Stimulated activated CD4-positive, alpha-beta T cell treated with anti-CD3 and anti-CD28 coated beads, Interleukin-4, amount 100 ng/mL, for 1 hour (primary cell): ENCODE measurements around the gene IL4R.
"Not testable (repeated sequence)": the region's sequence is repeated elsewhere in the genome, so short reads cannot be mapped to it uniquely, and the experiment has no call there.

Source experiments
- DNase-seq: peaks from one replicate; pipeline ENCODE4 v3.0.0-alpha.2; 2020

IL4R gene

DNA sequence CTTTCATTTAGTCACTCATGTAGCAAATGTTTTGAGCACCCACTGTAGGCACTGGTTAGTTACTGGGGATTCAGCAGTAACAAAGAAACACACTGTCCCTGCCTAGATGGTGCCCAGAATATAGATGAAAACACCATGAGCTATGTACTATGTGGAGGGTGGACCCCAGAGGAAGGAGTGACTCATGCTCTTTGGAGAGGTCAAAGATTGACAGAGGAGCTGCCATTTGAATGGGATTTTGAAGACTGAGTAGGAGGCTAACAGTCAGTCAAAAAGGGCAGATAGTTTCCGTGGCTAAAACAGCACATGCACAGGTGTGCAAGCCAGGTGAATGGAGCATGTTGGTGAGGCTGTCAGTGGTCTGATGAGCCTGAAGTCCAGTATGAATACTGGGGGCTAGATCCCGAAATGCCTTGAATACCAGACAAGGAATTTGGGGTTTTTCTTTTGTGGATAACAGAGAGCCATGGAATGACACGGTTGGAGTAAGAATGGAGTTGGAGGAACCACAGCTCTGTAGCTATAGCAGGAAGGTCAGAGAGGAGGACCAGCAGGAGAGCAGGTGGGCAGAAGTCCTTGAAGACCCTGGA lies 94.3 kb downstream of the IL4R start:
- no peak for DNase-seq

DNA sequence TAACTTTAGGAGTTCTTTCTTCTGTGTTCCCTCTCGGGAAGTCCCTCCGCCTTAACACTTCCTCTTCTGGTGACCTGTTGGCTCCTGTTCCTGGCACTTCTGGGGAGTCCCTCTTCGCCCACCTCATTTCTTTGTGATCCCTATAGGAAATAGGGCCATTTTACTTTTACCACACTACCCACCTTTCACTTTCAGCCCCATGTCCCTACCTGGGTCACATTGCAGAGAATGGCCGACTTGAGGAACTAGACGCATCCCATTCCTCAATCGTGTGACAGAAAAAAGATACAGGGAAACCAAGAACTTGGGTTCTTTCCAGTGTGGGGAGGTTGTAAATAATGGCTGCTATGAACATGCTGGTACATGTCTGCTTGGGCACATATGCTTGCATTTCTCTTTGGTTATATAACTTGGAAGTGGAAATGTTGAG lies 94.8 kb downstream of the IL4R start:
- DNase-seq, result no peak

DNA sequence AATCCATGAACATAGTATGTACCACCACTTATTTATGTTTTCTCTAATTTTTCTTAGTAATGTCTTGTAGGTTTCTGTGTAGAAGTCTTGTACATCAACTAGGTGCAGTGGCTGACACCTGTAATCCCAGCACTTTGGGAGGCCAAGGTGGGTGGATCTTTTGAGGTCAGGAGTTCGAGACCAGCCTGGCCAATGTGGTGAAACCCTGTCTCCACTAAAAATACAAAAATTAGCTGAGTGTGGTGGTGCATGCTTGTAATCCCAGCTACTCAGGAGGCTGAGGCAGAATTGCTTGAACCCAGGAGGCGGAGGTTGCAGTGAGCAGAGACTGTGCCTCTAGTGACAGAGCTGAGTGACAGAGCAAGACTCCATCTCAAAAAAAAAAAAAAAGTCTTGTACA lies 96.2 kb downstream of the IL4R start:
- not testable (repeated sequence) for DNase-seq

DNA sequence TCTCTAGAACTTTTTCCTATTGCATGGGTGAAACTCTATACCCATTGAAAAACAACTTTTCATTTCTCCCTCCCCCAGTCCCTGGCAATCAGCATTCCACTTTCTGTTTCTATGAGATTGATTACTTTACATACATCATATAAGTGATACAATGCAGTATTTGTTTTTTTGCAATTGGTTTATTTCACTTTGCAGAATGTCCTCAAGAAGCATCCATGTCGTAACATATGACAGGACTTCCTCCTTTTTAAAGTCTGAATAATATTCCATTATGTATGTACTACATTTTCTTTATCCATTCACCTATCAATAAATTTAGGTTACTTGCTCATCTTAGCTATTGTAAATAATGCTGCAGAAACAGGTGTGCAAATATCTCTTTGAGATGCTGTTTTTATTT lies 97.0 kb downstream of the IL4R start:
- no peak for DNase-seq

DNA sequence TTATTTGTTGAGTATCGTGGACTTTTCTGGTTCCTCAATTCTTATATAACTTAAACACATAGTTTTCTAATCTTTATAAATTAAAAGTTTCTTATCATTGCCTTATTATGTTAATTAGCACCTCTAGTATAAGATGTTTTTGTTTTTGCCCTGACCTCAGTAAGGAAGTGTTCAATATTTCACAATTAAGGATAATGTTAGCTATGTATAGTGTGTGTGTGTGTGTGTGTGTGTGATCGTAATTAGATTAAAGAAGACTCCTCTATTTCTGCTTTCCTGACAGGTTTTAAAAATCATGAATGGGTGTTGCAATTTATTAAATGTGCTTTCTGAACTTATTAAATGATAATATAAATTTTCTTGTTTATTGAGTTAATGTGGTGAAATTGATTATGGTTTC lies 100.2 kb downstream of the IL4R start:
- no peak for DNase-seq
